ENCODE results near the gene ASIC2.

Gene ASIC2

GRCh38 chr17:33269337-33270060, 23.6 kb downstream of the ASIC2 start:
- Mint-ChIP-seq H3K4me1 (no peaks in the 10 kb centered on the region), H3K9me3 (peaks cover 3% of the 10 kb centered on the region), H3K36me3 (no peaks in the 10 kb centered on the region), H3K27ac (no peak overlapping the region), H3K4me3 (no peak overlapping the region)
- ATAC-seq (no peak), DNase-seq (ENCODE audit: low spot score in 2 of 2) (no peak)

- Mint-ChIP-seq H3K36me3 (no peaks in the 10 kb centered on the region), H3K4me1 (no peaks in the 10 kb centered on the region), H3K9me3 (peaks cover 3% of the 10 kb centered on the region), H3K27ac (no peak overlapping the region), H3K4me3 (no peak overlapping the region)
- DNase-seq (ENCODE audit: low spot score in 2 of 2): no peak
- no peak for ATAC-seq
Measured at GRCh38 chr17:33267851-33268548, 25.1 kb downstream of the ASIC2 start.

- H3K4me1 Mint-ChIP-seq: no peaks in the 10 kb centered on the region
- ATAC-seq: no peak
- peaks cover 3% of the 10 kb centered on the region for H3K9me3 Mint-ChIP-seq
- no peak overlapping the region for H3K27ac Mint-ChIP-seq
- no peak overlapping the region for H3K4me3 Mint-ChIP-seq
- no peak for DNase-seq (ENCODE audit: low spot score in 2 of 2)
- no peaks in the 10 kb centered on the region for H3K36me3 Mint-ChIP-seq
Measured at GRCh38 chr17:33267271-33267790, 25.8 kb downstream of the ASIC2 start.

DNA sequence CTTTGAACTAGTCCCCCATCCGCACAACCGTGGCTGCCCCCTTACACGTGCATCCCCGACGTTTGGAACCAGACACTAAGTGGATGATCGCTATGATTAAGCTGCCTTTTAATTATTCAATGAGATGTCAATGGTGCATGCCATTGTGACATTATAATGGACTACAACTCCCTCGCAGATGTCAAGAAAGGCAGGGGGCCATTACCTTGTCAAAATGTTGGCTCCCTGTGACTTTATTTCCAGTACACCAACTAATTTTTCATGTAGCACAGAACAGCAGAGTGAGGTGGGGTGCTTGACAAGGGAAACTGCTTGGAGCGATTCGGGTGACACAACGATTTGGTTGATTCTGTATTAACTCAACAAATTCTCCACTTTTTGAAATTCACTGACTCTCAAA, 26.5 kb downstream of the ASIC2 start:
- no peak for ATAC-seq
- H3K4me1 Mint-ChIP-seq: no peaks in the 10 kb centered on the region
- H3K27ac Mint-ChIP-seq: no peak overlapping the region
- peaks cover 3% of the 10 kb centered on the region for H3K9me3 Mint-ChIP-seq
- no peaks in the 10 kb centered on the region for H3K36me3 Mint-ChIP-seq
- no peak for DNase-seq (ENCODE audit: low spot score in 2 of 2)
- no peak overlapping the region for H3K4me3 Mint-ChIP-seq

DNA sequence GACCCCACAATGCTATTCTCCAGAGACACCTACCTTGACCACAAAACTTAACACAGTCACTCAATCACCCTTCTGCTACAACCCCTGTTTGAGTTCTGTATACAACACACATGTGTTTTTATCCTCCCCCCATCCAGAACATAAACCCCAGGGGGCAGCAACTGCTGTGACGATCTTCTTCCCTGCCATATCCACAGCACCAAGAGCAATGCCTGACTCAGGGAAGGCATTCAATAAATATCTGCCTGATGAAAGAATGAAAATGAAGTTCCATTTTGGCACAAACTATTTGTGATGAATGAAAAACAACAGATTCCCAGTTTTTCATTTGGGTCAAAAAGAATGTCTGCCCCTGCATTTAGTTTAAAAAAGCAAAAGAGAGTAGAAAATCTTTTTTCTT, 27.0 kb downstream of the ASIC2 start:
- Mint-ChIP-seq H3K4me3 (no peak overlapping the region), H3K27ac (no peak overlapping the region), H3K36me3 (no peaks in the 10 kb centered on the region), H3K9me3 (peaks cover 3% of the 10 kb centered on the region), H3K4me1 (no peaks in the 10 kb centered on the region)
- ATAC-seq (no peak), DNase-seq (ENCODE audit: low spot score in 2 of 2) (no peak)

- no peak overlapping the region for H3K4me3 Mint-ChIP-seq
- ATAC-seq: no peak
- no peak overlapping the region for H3K27ac Mint-ChIP-seq
- H3K9me3 Mint-ChIP-seq: no peaks in the 10 kb centered on the region
- DNase-seq (ENCODE audit: low spot score in 2 of 2): no peak
- H3K36me3 Mint-ChIP-seq: no peaks in the 10 kb centered on the region
- H3K4me1 Mint-ChIP-seq: no peaks in the 10 kb centered on the region
Measured at GRCh38 chr17:33263396-33263795, 29.7 kb downstream of the ASIC2 start.

DNA sequence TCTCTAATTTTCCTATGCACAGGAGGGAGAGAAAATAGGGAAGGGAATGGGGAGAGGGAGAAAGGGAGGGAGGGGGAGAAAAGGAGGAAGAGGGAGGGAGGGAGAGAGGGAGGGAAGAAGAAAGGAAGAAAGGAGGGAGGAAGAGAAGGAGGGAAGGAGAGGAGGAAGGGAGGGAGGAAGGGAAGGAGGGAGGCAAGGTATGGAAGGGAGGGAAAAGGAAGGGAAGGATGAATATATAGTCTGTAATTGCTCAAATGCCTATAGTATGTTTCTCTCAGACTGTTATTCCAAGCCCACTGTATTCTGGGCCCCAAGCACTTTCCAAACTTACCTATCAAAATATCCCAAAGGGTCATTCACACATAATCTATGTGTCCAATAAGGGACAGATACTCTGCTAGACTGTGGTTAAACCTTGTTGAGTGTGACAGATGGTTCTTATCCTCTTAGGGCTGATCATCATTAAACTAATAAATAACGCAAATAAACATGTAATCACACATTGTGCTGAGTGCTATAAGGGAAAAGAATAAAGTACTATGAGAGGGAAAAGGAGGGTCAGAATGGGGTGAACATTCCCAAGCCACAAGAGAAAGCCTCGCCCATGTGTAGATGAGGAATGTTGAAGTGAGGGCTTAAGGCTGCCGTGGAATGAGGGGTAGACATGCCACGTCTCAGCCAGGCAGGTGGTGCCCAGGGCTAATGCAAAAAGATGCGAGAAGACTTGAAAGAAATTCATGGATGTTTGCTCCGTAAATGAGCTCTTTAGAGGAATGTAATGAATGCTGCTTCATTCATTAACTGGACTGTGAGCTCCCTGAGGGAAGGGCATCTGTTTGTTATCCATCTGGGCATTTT, 30.6 kb downstream of the ASIC2 start:
- no peak overlapping the region for H3K4me3 Mint-ChIP-seq
- no peak for DNase-seq (ENCODE audit: low spot score in 2 of 2)
- no peaks in the 10 kb centered on the region for H3K36me3 Mint-ChIP-seq
- no peaks in the 10 kb centered on the region for H3K9me3 Mint-ChIP-seq
- no peak for ATAC-seq
- no peaks in the 10 kb centered on the region for H3K4me1 Mint-ChIP-seq
- no peak overlapping the region for H3K27ac Mint-ChIP-seq

GRCh38 chr17:33261820-33262219, 31.3 kb downstream of the ASIC2 start:
- Mint-ChIP-seq H3K4me1 (no peaks in the 10 kb centered on the region), H3K4me3 (no peak overlapping the region), H3K9me3 (no peaks in the 10 kb centered on the region), H3K27ac (no peak overlapping the region), H3K36me3 (no peaks in the 10 kb centered on the region)
- ATAC-seq (no peak), DNase-seq (ENCODE audit: low spot score in 2 of 2) (no peak)

- H3K9me3 Mint-ChIP-seq: no peaks in the 10 kb centered on the region
- no peaks in the 10 kb centered on the region for H3K36me3 Mint-ChIP-seq
- no peak for ATAC-seq
- no peak overlapping the region for H3K27ac Mint-ChIP-seq
- DNase-seq (ENCODE audit: low spot score in 2 of 2): no peak
- H3K4me3 Mint-ChIP-seq: no peak overlapping the region
- H3K4me1 Mint-ChIP-seq: no peaks in the 10 kb centered on the region
Measured at GRCh38 chr17:33260638-33261037, 32.5 kb downstream of the ASIC2 start.

GRCh38 chr17:33258296-33258695, 34.8 kb downstream of the ASIC2 start:
- H3K9me3 Mint-ChIP-seq: no peaks in the 10 kb centered on the region
- DNase-seq (ENCODE audit: low spot score in 2 of 2) (no peak), ATAC-seq (no peak)
- H3K4me1 Mint-ChIP-seq: no peaks in the 10 kb centered on the region
- H3K4me3 Mint-ChIP-seq: no peak overlapping the region
- no peaks in the 10 kb centered on the region for H3K36me3 Mint-ChIP-seq
- no peak overlapping the region for H3K27ac Mint-ChIP-seq

DNA sequence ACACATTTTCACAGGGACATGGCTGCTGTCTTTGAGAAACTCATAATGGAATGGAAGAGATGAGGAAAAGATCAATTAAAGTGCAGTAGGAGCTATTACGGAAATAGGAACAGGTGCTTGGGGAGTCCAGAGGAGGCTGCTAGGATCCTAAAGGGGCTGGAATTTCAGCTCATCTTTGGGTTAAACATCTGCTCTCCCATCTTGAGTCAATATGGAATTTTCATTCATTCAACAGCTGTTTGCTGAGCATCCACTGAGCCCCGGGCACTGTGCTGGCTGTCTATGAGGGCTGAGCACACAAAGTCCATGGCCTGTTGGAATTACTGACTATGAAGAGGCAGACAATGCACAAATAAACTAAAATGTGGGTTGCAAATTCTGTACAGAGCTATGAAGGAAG, 47.9 kb downstream of the ASIC2 start:
- Mint-ChIP-seq H3K36me3 (no peaks in the 10 kb centered on the region), H3K4me1 (no peaks in the 10 kb centered on the region), H3K4me3 (no peak overlapping the region), H3K9me3 (no peaks in the 10 kb centered on the region), H3K27ac (no peak overlapping the region)
- no peak for ATAC-seq
- no peak for DNase-seq (ENCODE audit: low spot score in 2 of 2)

- no peak for DNase-seq (ENCODE audit: low spot score in 2 of 2)
- Mint-ChIP-seq H3K36me3 (no peaks in the 10 kb centered on the region), H3K4me3 (no peak overlapping the region), H3K27ac (no peak overlapping the region), H3K4me1 (no peaks in the 10 kb centered on the region), H3K9me3 (no peaks in the 10 kb centered on the region)
- ATAC-seq: no peak
Measured at GRCh38 chr17:33243732-33244131, 49.4 kb downstream of the ASIC2 start.

- no peaks in the 10 kb centered on the region for H3K4me1 Mint-ChIP-seq
- no peaks in the 10 kb centered on the region for H3K36me3 Mint-ChIP-seq
- no peaks in the 10 kb centered on the region for H3K9me3 Mint-ChIP-seq
- ATAC-seq (no peak), DNase-seq (ENCODE audit: low spot score in 2 of 2) (no peak)
- H3K27ac Mint-ChIP-seq: no peak overlapping the region
- no peak overlapping the region for H3K4me3 Mint-ChIP-seq
Measured at GRCh38 chr17:33242375-33243124, 50.5 kb downstream of the ASIC2 start.

- Mint-ChIP-seq H3K4me1 (no peaks in the 10 kb centered on the region), H3K9me3 (no peaks in the 10 kb centered on the region), H3K27ac (no peak overlapping the region), H3K36me3 (no peaks in the 10 kb centered on the region), H3K4me3 (no peak overlapping the region)
- DNase-seq (ENCODE audit: low spot score in 2 of 2) (no peak), ATAC-seq (no peak)
Measured at GRCh38 chr17:33241390-33241789, 51.7 kb downstream of the ASIC2 start.

DNA sequence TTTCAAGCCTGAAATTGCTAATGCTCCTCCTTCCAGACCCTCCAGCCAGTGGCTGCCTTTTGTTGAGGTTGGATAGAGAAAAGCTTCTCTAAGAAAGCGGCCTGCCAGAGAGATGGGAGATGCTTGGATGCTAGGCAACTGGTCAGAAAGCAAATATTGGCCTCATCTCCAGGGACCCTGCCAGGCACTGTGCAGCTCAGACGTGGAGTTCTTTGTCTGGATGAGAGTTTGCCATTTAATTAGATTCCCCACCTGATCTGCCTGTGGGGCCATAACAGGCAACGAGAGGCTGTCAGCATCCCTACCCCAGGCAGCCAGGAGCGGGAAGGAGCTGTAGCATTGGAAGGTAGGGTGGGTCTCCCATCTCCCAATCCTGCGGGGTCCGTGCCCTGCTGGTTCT, 52.7 kb downstream of the ASIC2 start:
- H3K4me3 Mint-ChIP-seq: no peak overlapping the region
- no peak for DNase-seq (ENCODE audit: low spot score in 2 of 2)

More for the DNA sequence above, 52.7 kb downstream of the ASIC2 start:
- Mint-ChIP-seq H3K36me3 (no peaks in the 10 kb centered on the region), H3K27ac (no peak overlapping the region), H3K9me3 (no peaks in the 10 kb centered on the region), H3K4me1 (peaks cover 7% of the 10 kb centered on the region)
- ATAC-seq: no peak

Data from stimulated activated effector memory CD8-positive, alpha-beta T cell treated with anti-CD3 and anti-CD28 coated beads, Interleukin-12 subunit alpha, Interleukin-12 subunit beta, amount 100 ng/mL, for 72 hours (primary cell).